Measurements from ENCODE around the gene VMP1. TPM values are rescaled to one million over a fixed set of nuclear protein-coding genes. Genes with fewer than 3 reads are reported as not detected.
A peak's percentile ranks its signal among the peaks of the same experiment; 100 is the strongest.

VMP1 gene
- total and polyA plus RNA-seq, 2 of the 13 experiments (the other 11 are each of a cell fraction or from before 2014, with no cell fraction given) = 186 to 271 TPM

GRCh38 chr17:59859444-59860025 is 152.1 kb downstream of the VMP1 start (continued):
- no peak for TF ChIP-seq ZBTB33 (CRISPR knock-in tag; IDR thresholded peaks at IDR 0.05)
- peak; percentile 35; the same call in 1 of the 2 replicates for TF ChIP-seq RXRB (CRISPR knock-in tag; IDR thresholded peaks at IDR 0.05; ENCODE audit: borderline replicate concordance)
- TF ChIP-seq ARID3A (IDR thresholded peaks at IDR 0.05; ENCODE audit: low read depth, low read length) = peak; percentile 51; the same call in 1 of the 2 replicates
- TF ChIP-seq SAP130 (CRISPR knock-in tag; IDR thresholded peaks at IDR 0.05; ENCODE audit: low read depth) = peak; percentile 38; the same call in 1 of the 2 replicates

- Histone ChIP-seq H3K4me3 (replicated peaks in 1 of 3; ENCODE audit: insufficient read depth in 1 of 3, low read depth in 2 of 3, low read length in 3 of 3) (no peak overlapping the region), H3K9ac (ENCODE audit: insufficient read depth, low read depth, low read length) (no peak overlapping the region), H3K4me2 (ENCODE audit: low read depth, low read length) (no peak overlapping the region), H3K36me3 (replicated peaks in 1 of 2; ENCODE audit: control insufficient read depth in 1 of 2, insufficient read depth in 2 of 2, low read length in 2 of 2) (peaks cover 4 to 21% of the 10 kb centered on the region in 2 experiments), H3K27me3 (ENCODE audit: control insufficient read depth in 1 of 2, insufficient read depth in 2 of 2, low read length in 2 of 2) (no peaks in the 10 kb centered on the region), H3K4me1 (ENCODE audit: insufficient read depth, low read length) (peaks cover 13% of the 10 kb centered on the region), H3K79me2 (ENCODE audit: insufficient read depth, low read length) (no peaks in the 10 kb centered on the region), H3K27ac (ENCODE audit: extremely low read length, insufficient read depth, low read length) (no peak overlapping the region), H3K9me3 (ENCODE audit: low read length) (no peaks in the 10 kb centered on the region), H2AFZ (ENCODE audit: low read length) (no peak overlapping the region), H4K20me1 (ENCODE audit: insufficient read depth, low read length) (no peaks in the 10 kb centered on the region)
- 97% methylated on average over 3 of the region's 3 CpGs for WGBS (ENCODE audit: low lambda C conversion rate)
- no peak for ATAC-seq
- BruUV-seq (replicated peaks) = no TSS peak
- intact Hi-C loops (cut with micrococcal nuclease; ENCODE audit: unreplicated experiment) (no loop called here), in situ Hi-C loops (cut with HindIII; ENCODE audit: extremely low pct_ligation_motif_present, low pct_unique_long_range_greater_than_20kb) (no loop called here)
- DNase-seq (ENCODE audit: low spot score) = no peak
- ChIA-PET CTCF (ENCODE audit: low intra/inter-chr PET ratio, low total read pairs) (no interaction called here), POLR2A (no interaction called here)
- FAIRE-seq = no peak
- TF ChIP-seq PHF20 (CRISPR knock-in tag; IDR thresholded peaks at IDR 0.05) (no peak), KLF6 (CRISPR knock-in tag; IDR thresholded peaks at IDR 0.05) (no peak), THRA (CRISPR knock-in tag; IDR thresholded peaks at IDR 0.05; ENCODE audit: borderline replicate concordance) (no peak), TCF7 (IDR thresholded peaks at IDR 0.05; ENCODE audit: low read depth) (no peak), RELA (CRISPR knock-in tag; IDR thresholded peaks at IDR 0.05) (no peak), ZNF446 (CRISPR knock-in tag; IDR thresholded peaks at IDR 0.05) (no peak), ARHGAP35 (CRISPR knock-in tag; IDR thresholded peaks at IDR 0.05; ENCODE audit: borderline replicate concordance) (no peak), SOX5 (CRISPR knock-in tag; IDR thresholded peaks at IDR 0.05; ENCODE audit: borderline replicate concordance) (no peak), ZNF468 (CRISPR knock-in tag; IDR thresholded peaks at IDR 0.05) (no peak), PLSCR1 (CRISPR knock-in tag; IDR thresholded peaks at IDR 0.05; ENCODE audit: borderline replicate concordance) (no peak), GABPA (IDR thresholded peaks at IDR 0.05; ENCODE audit: low read depth, low read length) (no peak), GABPA (CRISPR knock-in tag; IDR thresholded peaks at IDR 0.05; ENCODE audit: low read depth) (no peak), NFRKB (IDR thresholded peaks at IDR 0.05) (no peak), ZBTB14 (CRISPR knock-in tag; IDR thresholded peaks at IDR 0.05) (no peak)
Measured at GRCh38 chr17:59863616-59864015, 156.2 kb downstream of the VMP1 start.
